HL-60/S4 treated with retinoic acid at 250 ng/mL for 4 days and 3 days (cell line): ENCODE measurements around the gene KRT77.
"Not testable (repeated sequence)": the region's sequence is repeated elsewhere in the genome, so short reads cannot be mapped to it uniquely, and the experiment has no call there.

Source experiments
- in situ Hi-C: fragments of 300-500 bp; cut with MboI; formaldehyde crosslinking; loops from 2 replicates; pipeline ENCODE4 v1.7.0; 2022; ENCODE audit warnings: low sequenced_read_pairs

KRT77 gene

DNA sequence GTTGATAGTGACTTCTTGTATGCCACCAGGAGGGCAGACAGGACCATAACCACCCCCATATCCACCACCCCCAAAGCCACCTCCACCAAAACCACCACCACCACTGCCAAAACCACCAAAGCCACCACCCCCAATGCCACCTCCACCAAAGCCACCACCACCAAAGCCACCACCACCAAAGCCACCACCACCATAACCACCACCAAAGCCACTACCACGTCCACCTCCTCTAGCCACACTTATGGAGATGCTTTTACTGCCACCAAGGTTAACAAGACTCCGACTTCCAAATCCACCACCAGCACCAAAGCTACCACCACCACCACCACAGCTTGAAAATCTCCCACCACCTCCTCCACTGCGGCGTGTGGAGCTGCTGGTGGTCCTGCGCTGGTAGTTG, 23.4 kb downstream of the KRT77 start:
- in situ Hi-C loops: no loop called here

DNA sequence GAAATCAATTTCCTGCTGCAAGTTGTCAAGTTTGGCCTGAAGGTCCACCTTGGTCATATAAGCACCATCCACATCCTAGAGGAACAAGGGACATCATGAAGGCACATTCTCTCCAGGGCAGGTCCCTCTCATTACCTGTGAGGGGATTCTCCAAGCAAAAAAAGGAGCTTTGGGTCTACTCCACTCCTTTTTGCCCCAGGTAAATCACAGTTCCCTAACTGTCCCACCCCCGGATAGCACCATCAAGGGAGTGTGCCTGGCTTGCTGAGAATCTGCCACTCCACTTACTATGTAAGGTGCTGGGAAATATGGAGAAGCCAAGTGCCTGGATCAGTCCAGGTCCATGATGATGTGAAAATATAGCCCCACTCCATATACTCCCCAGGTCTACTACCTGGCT, 25.7 kb downstream of the KRT77 start:
- in situ Hi-C loops: no loop called here

DNA sequence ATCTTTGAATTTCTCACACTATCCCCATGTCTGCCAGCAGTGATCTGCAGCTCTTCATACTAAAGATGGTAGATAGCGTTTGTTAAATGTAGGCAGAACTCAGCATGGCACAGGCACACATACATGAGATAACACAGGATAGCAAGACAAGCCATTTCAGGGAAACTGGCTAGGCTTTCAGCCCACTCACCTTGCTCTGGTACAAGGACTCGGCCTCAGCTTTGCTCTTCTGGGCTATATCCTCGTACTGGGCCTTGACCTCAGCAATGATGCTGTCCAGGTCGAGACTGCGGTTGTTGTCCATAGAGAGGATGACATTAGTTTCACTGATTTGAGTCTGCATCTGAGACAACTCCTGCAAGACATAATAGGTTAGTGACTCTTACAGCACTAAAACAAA, 26.2 kb downstream of the KRT77 start:
- in situ Hi-C loops: no loop called here

DNA sequence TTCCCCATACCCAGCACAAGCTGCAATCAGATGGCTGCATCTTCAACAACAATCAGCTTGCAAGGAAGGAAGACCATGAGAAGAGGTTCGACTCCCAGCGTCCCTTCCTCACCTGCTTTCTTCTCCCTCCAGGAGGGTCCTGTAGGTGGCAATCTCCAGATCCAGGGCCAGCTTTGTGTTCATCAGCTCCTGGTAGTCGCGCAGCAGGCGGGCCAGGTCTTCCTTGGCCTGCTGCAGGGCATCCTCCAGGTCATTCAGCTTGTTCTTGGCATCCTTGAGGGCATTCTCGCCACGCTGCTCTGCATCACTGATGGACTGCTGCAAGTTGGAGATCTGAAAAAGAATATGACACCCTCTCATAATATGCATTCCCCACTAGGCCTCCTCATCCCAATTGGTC, 27.2 kb downstream of the KRT77 start:
- in situ Hi-C loops: no loop called here

DNA sequence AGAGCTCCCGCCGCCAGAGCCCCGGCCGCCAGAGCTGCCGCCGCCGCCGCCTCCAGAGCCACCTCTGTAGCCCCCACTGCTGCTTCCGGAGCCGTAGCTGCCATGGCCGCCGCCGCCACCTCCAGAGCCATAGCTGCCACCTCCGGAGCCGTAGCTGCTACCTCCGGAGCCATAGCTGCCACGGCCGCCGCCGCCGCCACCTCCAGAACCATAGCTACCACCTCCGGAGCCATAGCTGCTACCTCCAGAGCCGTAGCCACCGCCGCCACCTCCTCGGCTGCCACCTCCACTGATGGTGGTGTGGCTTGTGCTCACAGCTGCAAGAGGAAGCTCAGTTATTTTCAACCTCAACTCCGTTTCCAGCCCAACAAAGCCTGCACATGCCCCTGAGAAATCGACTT, 28.0 kb downstream of the KRT77 start:
- in situ Hi-C loops: no loop called here

DNA sequence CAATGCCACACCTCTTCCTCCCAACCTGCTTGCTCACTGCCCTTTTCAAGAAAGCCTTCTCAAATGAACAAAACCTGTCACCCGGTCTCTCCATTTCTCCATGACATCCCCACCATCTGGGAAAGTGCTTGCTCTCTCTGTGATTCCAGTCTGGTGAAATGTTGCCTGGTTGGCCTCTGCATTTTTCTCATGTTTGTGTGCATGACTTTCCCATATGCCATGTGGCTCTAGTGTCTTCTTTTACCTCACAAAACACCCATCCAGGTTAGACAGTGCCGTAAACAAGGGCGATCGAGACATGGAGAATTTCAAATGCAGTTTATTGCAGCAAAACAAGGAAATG, 28.9 kb downstream of the KRT77 start:
- in situ Hi-C loops: no loop called here

DNA sequence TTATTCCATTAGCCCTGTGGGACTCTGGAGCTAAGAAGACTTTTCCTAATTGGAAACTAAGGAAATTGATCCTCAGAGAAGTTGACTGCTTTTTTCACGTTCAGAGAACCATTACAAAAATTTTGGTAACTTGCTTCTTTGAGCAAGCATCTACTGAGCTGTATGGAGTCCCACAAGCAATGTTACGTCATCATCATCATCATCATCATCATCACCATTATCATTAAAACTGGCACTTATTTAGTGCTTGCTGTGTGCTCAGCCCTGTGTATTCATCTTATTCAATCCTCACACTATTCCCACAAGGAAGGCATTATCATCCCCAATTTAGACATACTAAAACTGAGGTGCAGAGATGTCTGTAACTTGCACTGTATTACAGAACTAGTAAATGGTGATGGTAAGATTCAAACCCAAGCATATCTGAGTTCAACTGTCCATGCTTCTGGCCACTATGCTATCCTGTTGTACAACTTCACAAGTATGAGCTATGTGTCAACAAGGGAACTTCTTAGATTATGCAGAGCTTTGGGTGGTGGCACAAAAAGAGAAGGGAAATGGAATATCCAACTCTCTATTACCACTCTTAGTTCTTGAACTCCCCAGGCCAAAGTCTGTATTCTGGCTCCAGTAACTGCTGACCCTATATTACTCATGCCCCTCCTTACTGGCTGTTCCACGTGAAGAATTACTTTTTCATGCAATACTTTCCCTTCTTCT, 29.5 kb downstream of the KRT77 start:
- in situ Hi-C loops: no loop called here

DNA sequence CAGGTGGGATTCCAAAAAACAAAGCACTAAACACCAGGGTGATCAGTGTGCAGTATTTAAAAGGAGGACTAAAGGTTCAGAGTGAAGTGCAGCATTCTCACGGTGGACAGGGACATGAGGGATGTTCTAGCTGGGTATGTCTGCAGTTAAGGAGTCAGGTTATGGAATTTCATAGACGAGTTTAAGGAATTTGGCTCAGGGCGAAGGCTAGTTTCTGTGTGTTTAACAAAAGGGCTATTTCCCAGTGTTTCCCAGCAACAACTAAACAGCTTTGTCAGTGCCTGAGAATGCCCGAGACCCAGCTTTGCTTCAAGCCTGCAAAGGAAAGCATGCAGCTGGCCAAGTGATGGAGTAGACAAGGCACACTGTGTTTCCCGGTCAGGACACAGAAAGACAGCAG, 30.1 kb downstream of the KRT77 start:
- in situ Hi-C loops: no loop called here

DNA sequence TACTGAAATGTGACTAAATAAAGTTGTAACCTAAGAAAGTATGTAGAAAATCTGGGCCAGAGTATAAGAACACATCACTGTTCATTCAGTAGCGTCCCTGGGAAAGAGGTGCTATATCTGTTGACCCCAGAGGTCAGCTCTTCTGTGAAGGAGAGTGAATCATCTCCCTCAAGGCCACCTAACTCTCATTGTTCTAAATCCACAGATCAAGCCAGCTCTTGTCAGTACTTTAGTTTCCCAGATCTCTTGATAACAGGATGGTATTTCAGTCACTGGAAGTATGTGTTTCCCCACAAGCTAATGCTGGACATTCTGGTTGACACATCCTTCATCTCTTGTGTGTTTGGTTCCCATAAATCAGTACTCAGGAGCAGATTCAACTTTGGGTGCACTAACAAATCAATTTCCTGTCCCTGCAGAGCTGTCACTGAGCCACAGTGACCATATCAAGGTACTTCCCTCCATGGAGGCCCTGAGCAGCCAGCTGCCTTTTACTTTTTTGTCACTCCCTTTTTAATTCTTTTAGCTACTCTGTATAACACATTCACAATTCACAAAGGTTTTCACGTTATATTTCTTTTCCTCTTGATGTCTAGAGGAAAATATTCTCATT, 30.9 kb downstream of the KRT77 start:
- in situ Hi-C loops: no loop called here

DNA sequence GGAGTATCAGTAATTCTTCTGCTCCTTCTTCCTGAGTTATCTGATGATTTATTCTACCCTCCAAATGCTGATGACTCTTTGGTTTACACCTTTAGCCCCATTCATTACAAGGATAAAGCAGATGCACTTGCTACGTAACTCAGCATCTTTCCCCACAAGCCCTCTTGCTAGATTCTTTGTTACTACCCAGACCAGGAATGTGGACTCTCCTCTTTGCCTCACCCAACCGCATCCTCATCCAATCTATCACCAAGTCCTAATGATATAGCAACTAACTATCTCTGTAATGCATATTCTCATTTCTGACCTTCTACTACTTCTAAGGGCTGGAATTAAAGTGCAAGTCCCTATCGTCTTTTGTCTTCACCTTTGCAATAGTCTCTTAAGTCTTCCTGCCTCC, 32.4 kb downstream of the KRT77 start:
- in situ Hi-C loops: no loop called here

DNA sequence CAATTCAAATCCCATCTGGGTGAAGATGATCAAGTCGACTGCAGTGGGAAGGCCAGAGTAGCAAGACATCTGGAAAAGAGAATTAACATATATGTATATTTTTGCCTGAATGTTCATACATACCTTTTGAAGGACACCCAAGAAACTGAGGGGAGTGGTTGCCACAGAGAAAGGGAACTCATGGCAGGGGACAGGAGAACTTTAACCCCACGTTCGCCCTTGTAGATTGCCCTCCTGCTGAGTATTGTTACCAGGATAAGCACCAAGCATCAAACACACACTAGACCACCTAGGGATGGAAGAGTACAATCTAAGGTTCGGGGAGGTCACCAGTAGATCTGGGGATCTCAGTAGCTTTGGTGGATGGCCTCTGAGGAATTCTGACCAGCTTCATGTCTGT, 32.8 kb downstream of the KRT77 start:
- in situ Hi-C loops: no loop called here

DNA sequence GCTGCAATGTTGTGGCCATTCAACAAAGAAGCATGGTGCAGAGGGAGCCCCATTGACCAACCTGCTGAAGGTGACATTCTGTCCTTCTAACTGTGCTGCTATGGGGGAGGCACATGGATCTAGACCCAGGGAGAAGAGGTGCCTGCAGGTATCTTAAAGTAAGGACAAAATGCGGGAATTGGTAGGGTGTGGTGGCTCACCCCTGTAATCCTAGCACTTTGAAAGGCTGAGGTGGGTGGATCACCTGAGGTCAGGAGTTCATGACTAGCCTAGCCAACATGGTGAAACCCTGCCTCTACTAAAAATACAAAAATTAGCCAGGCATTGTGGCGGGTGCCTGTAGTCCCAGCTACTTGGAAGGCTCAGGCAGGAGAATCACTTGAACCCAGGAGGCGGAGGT, 33.4 kb downstream of the KRT77 start:
- in situ Hi-C loops: not testable (repeated sequence)

DNA sequence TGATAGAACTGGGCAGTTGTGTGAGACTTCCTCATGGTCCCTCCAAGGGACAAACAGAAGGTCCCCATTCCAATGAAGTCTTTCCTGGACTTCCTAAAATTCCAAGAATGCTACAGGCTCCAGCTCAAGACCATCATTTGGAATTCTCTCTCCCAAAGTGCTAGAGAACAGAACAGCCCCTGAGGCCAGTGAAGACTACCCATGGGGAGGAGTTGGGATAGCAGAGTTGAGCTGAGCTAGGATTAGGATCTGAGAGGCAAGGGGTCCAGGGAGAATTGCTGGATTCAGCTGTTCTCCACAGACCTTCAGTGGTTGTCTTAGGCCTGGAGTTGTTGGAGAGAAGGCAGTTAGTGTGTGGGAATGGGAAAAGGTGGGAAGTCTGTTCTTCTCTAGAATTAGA, 33.9 kb downstream of the KRT77 start:
- in situ Hi-C loops: no loop called here

DNA sequence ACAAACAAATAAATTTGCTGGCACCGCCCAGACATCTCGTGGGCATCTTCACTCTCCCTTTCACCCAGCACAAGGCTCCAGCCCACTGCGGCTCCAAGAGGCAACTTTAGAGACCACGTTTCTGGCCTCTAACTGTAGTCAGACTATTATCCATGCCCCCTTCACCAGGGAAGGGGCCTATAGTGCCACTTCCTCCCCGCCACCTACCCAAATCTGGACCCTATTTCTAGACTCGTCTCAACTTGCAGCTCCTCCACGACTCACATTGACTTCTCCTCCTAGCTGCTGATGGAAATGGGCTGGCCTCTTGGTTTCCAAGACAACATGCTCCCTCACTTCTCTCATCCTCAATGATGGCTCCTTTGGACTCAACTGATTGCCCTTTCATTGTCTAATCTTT, 35.4 kb downstream of the KRT77 start:
- in situ Hi-C loops: no loop called here

DNA sequence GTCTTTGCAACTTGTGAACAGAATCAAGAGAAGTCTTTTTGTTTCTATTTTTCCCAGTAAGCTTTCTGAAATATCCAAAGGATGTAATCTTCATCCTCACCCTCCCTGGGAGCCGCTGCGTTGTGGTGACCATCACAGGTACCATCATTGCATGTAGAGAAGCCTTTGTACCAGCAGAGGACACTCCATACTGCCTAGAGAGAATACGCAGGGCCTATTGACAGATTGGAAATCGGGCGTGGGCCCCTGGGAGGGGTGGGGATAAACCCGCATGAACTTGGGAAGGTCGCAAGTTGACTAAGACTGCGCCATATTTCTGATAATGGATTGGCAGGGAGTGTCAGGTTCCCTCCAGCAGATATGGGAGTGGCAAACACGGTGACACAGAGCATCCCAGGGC, 35.8 kb downstream of the KRT77 start:
- in situ Hi-C loops: no loop called here

DNA sequence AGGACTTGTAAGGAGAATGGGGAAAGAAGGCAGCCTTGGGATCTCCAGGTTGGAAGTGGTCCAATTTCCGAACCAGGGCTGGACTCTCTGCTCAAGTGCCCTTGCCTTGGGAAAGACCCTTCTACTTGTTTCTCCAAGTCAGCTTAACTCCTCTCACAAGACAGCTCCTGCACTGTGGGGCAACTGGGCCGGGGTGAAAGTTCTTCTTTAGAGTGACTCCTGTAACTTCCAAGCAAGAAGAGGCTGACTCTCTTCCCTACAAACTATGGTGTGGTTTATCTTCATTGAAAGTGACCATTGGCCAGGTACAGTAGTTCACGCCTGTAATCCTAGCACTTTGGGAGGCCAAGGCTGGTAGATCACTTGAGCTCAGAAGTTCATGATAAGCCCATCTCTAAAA, 36.9 kb downstream of the KRT77 start:
- in situ Hi-C loops: no loop called here

DNA sequence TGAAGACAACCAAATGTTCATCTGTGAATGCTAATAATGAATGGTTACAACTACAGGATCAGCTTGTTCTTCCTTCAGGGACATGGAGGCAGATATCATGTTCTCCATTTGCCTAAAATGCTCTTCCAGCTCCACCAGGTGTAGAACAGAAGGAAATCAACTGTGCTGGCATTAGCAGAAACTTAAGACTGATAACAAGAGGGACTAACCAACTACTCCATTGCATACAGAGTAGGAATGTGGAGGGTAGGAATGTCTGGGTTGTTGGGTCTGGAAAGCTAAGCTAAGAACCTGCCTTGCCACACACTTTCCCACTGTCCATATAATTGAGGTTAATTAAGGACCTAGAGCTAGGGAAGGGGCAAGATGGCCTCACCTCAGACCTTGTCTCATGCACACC, 39.9 kb downstream of the KRT77 start:
- in situ Hi-C loops: no loop called here

DNA sequence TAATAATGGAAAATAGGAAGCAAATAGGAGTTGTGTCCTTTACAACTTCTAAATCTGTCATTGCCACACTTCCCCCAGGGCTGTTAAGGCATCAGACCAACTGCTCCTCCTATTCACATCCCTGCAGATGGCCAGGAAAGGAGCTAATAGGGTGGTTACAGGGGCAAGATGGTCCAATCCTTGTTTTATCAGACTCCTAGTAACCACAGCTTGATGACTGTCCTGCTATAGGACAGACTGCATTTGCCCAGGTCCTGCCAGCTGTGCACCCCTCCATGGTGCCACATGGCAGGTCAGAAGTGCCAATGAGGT, 40.5 kb downstream of the KRT77 start:
- in situ Hi-C loops: no loop called here

DNA sequence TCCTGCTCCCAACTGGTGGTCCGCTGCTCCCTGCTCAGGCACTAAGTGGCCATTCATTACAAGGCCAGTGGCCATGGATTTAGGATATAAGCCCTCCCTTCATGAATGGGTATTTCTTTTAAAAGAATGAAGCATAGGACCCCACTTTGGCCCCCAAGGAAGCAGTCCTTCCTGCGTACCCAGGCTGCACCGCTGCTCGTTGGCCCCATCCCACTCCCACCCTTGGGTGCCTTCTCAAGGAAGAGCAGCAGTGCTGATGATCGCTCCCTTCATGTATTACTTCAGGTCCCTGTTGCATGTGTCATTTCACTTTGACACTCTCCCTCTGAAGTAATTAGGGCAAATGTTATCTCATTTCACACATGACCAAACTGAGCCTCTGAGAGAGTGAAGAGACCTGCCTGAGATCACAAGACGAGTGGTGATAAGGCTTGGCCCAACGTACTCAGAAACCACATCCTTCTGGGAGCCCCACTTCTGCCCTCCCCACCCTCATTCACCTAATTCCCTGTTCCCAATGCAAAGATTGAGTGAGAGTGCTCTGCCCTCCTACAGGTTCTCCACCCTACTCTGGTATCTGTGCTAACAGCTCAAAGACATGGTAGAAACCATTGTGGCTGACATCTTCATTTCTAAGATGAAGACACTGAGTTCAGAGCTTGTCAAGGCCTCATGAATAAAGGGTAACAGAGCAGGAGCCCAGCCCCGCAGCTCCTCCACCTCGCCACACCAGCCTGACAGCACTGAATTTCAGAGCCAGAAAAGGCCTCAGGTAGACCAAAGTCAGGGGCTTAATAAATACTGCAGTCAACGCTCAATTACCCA, 41.0 kb downstream of the KRT77 start:
- in situ Hi-C loops: no loop called here

DNA sequence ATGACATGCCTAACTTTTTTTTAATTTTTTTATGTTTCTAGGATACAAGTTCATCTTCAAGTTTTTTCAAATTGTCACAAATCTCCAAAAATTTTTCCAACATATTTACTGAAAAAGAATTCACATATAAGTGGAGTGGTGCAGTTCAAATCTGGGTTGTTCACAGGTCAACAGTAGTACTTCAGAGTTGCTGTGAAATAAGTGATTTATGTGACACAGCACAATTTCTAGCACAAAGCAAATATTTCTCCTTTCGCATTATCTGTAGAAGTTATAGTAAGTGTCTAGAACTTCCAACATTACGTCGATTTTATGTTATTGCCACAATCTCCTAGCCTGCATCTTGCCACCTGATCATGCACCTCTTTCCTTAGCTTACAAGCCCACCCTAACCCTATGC, 41.7 kb downstream of the KRT77 start:
- in situ Hi-C loops: no loop called here

DNA sequence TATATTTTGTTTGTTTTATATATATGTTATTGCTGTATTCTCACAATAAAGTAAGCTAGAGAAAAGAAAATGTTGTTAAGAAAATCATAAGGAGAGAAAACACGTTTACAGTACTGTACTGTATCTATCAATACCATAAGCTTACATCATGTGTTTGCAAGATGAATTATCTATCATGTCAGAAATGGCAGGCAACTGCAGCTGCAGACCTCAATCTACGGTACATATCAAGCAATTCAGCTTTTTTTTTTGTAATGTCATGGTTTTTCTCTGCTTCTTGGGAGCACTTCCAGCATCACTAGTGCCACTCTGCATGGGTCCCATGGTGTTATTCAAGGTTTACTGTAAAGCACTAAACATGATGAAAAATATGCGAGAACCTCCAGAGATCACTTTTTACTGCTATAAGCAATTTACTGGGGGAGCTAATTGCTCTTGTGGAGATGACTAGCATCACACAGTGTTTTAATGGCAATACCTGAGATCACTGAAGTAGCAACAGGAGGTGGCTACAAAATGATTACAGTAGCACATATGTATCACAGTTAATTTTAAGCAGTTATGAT, 42.3 kb downstream of the KRT77 start:
- in situ Hi-C loops: no loop called here

DNA sequence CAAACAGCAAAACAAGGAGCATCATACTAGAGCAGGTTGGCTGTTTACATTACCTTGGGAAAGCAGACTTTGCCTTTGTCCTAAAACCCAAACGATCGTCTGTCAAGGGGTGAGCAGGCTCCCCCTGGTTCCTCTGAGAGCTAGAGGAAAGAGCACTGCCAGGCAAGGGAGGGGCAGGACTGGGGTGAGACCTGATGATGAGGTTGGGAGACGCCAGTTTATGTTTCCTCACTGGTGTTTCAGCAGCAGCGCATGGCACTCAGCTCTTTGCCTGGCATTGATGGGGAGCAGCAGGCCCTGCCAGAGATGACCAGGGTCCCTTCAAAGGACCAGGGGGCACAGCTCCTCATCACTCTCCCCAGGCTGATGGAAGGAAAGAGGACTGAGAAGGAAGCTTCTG, 43.4 kb downstream of the KRT77 start:
- in situ Hi-C loops: no loop called here
